Measurements from ENCODE around the gene CAGE1.

- TF ChIP-seq EZH2 (IDR thresholded peaks at IDR 0.05; ENCODE audit: low read length, missing control alignments): no peak
- no peak for TF ChIP-seq CTCF (conservative IDR thresholded peaks at IDR 0.05 in 1 of 2, IDR thresholded peaks at IDR 0.05 in 1 of 2; ENCODE audit: low read depth in 1 of 2, low read length in 2 of 2)
Observed at GRCh38 chr6:7313505-7314165, 75.9 kb downstream of the CAGE1 start.

All from fibroblast of lung (primary cell).